Measurements from ENCODE around the gene NT5M.

DNA sequence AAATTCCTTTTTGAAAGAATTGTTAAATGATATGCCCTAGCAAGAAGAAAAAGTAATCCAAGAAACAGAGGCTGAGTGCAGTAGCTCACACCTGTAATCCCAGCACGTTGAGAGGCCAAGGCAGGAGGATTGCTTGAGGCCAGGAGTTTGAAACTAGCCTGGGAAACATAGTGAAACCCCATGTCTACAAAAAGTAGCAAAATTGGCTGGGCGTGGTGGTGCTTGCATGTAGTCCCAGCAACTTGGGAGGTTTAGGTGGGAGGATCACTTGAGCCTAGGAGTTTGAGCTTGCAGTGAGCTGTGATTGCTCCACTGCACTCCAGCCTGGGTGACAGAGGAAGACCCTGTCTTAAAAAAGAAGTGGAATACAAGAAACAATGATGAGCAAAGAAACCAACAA, 56.1 kb downstream of the NT5M start:
- TF ChIP-seq, protein P1, sequence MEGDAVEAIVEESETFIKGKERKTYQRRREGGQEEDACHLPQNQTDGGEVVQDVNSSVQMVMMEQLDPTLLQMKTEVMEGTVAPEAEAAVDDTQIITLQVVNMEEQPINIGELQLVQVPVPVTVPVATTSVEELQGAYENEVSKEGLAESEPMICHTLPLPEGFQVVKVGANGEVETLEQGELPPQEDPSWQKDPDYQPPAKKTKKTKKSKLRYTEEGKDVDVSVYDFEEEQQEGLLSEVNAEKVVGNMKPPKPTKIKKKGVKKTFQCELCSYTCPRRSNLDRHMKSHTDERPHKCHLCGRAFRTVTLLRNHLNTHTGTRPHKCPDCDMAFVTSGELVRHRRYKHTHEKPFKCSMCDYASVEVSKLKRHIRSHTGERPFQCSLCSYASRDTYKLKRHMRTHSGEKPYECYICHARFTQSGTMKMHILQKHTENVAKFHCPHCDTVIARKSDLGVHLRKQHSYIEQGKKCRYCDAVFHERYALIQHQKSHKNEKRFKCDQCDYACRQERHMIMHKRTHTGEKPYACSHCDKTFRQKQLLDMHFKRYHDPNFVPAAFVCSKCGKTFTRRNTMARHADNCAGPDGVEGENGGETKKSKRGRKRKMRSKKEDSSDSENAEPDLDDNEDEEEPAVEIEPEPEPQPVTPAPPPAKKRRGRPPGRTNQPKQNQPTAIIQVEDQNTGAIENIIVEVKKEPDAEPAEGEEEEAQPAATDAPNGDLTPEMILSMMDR (IDR thresholded peaks at IDR 0.05), result no peak
- TF ChIP-seq EZH2 (IDR thresholded peaks at IDR 0.05) (no peak), EZH2phosphoT487 (IDR thresholded peaks at IDR 0.05) (no peak)
